Tibial artery (tissue), 4 donors: Measurements from ENCODE around the gene EP300.
A peak's percentile ranks its signal among the peaks of the same experiment; 100 is the strongest.
"Not testable (repeated sequence)": the region's sequence is repeated elsewhere in the genome, so short reads cannot be mapped to it uniquely, and the experiment has no call there.

Experiments used
- DNase-seq, 2 donors: peaks; one replicate each; pipeline ENCODE4 v3.0.0-alpha.2; 2019
- H3K27ac ChIP-seq, 2 donors: fragments of 200-600 bp; sonication (generic) in 1 of 2; 1 replicate in 1 of 2; 2 replicates in 1 of 2; pipeline ENCODE4 v1.5.1; 2018 to 2019; ENCODE audit warnings: mild to moderate bottlenecking in 1 of 2
- H3K27me3 ChIP-seq, 2 donors: fragments of 200-600 bp; sonication (generic) in 1 of 2; one replicate each; pipeline versions ENCODE4 v1.5.1 to v1.6.0; 2016 to 2019
- H3K36me3 ChIP-seq, 3 donors: fragments of 200-600 bp; sonication (generic) in 2 of 3; one replicate each; pipeline ENCODE4 v1.5.1; 2016 to 2019; ENCODE audit warnings: mild to moderate bottlenecking in 2 of 3
- H3K4me1 ChIP-seq, 4 donors: fragments of 200-600 bp; sonication (generic) in 2 of 4; 1 replicate in 3 of 4; 2 replicates in 1 of 4; pipeline ENCODE4 v1.5.1; 2016 to 2019
- H3K4me3 ChIP-seq, 2 donors: fragments of 200-600 bp; sonication (generic) in 1 of 2; 1 replicate in 1 of 2; 2 replicates in 1 of 2; pipeline ENCODE4 v1.5.1; 2018 to 2019; ENCODE audit warnings: mild to moderate bottlenecking in 2 of 2
- H3K9me3 ChIP-seq, 3 donors: fragments of 200-600 bp; sonication (generic) in 1 of 3; one replicate each; pipeline ENCODE4 v1.5.1; 2016 to 2019
- CTCF ChIP-seq, 2 experiments: fragments of 200-600 bp in 1 of 2; fragments of 450-650 bp in 1 of 2; IDR thresholded peaks; one replicate each; pipeline ENCODE4 v1.5.1; 2017 to 2019; ENCODE audit warnings: antibody characterized with exemption in 2 of 2, mild to moderate bottlenecking in 1 of 2, moderate library complexity in 1 of 2
- intact Hi-C: fragments of 100-400 bp; cut with DNase I; formaldehyde crosslinking; loops from one replicate; pipeline ENCODE4 v1.15.0; 2023; ENCODE audit warnings: low total_unique reads

Gene EP300

DNA sequence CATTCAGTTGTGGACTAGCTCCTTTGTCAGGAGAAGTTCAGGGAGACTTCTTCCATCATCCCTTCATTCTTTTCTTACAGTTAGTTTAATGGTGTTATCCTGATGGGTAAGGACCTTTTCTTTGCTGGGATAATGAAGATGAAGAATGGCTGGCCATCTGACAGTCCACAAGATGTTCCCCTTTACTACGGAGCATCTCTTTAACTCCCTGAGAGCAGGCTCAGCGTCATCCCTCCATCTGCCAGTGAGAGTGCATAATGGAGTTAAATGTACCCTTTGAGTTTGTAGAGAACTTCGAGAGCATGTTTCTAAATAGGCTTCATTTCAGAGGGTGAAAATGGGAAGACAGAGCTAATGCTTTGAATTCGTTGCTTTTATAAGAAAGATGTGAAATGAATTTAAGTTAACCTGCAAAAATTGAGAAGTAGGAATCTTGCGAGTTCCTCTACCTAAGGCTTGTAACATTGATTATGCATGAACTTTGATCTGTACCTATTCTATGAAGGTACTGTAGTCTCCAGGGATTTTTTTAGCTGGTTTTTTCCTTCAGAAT is 1.7 kb downstream of the EP300 start:
- Histone ChIP-seq H3K36me3 (no peaks in the 10 kb centered on the region), H3K9me3 (no peaks in the 10 kb centered on the region), H3K4me3 (peak overlapping the region; percentile 99), H3K27me3 (no peaks in the 10 kb centered on the region), H3K4me1 (peaks cover 0 to 58% (median 29%) of the 10 kb centered on the region in 4 donors), H3K27ac (peak overlapping the region; percentile 100)
- TF ChIP-seq CTCF (IDR thresholded peaks at IDR 0.05): no peak
- intact Hi-C loops: loop anchor here (5.0 to 10.0 kb wide), 2 partner anchors 72 to 101 kb away; no protein-coding TSS in a partner anchor
- no peak for DNase-seq

- Histone ChIP-seq H3K27me3 (no peaks in the 10 kb centered on the region), H3K4me1 (peaks cover 0 to 81% (median 39%) of the 10 kb centered on the region in 4 donors), H3K9me3 (no peaks in the 10 kb centered on the region), H3K27ac (no peak overlapping the region), H3K36me3 (peaks cover 0 to 4% (median 0%) of the 10 kb centered on the region in 3 donors), H3K4me3 (no peak overlapping the region)
- TF ChIP-seq CTCF (IDR thresholded peaks at IDR 0.05): no peak
- intact Hi-C loops: loop anchor here (10.0 kb wide), 1 partner anchor 98 kb away; no protein-coding TSS in a partner anchor
- no peak for DNase-seq
Observed at GRCh38 chr22:41096391-41096790, 4.0 kb downstream of the EP300 start.

DNA sequence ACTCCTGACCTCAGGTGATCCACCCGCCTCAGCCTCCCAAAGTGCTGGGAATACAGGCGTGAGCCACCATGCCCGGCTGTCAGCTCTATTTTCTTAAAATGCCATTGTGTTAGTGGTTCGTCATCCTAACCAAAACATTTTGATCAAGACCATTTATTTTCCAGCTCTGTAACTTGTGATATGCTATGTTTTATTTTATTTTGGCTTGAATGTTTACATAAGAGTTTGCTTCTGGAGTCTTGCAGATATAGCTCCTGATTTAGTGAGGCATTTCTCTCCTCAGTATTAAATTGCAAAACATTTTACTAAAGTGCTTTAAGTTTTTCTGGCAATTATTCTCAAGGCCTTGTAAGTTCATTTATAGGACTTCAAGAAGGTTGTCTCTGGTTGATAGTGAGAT is 4.4 kb downstream of the EP300 start:
- intact Hi-C loops: loop anchor here (10.0 kb wide), 1 partner anchor 98 kb away; no protein-coding TSS in a partner anchor
- DNase-seq: no peak
- Histone ChIP-seq H3K4me3 (no peak overlapping the region), H3K9me3 (no peaks in the 10 kb centered on the region), H3K27ac (no peak overlapping the region), H3K36me3 (peaks cover 0 to 4% (median 0%) of the 10 kb centered on the region in 3 donors), H3K27me3 (no peaks in the 10 kb centered on the region), H3K4me1 (peaks cover 0 to 86% (median 40%) of the 10 kb centered on the region in 4 donors)
- TF ChIP-seq CTCF (IDR thresholded peaks at IDR 0.05): no peak

DNA sequence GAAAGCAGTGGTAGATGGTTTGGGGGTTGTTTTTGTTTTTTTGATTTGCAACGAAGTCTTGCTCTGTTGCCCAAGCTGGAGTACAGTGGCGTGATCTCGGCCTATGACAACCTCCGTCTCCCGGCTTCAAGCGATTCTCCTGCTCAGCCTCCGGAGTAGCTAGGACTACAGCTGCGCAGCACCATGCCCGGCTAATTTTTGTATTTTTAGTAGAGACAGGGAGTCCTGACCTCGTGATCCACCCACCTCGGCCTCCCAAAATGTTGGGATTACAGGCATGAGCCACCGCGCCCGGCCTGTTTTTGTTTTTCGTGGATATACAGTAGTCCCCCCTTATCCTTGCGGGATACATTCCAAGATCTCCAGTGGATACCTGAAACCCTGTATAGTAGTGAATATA is 6.6 kb downstream of the EP300 start:
- intact Hi-C loops: loop anchor here (10.0 kb wide), 1 partner anchor 96 kb away; no protein-coding TSS in a partner anchor
- Histone ChIP-seq H3K4me1 (peaks cover 0 to 100% (median 50%) of the 10 kb centered on the region in 4 donors), H3K36me3 (peaks cover 0 to 4% (median 0%) of the 10 kb centered on the region in 3 donors), H3K9me3 (no peaks in the 10 kb centered on the region), H3K27me3 (no peaks in the 10 kb centered on the region), H3K4me3 (no peak overlapping the region), H3K27ac (no peak overlapping the region)
- DNase-seq: no peak
- TF ChIP-seq CTCF (IDR thresholded peaks at IDR 0.05): no peak

GRCh38 chr22:41106122-41106968 is 14.0 kb downstream of the EP300 start:
- intact Hi-C loops: no loop called here
- Histone ChIP-seq H3K36me3 (peaks cover 0 to 20% (median 14%) of the 10 kb centered on the region in 3 donors), H3K4me1 (peaks cover 0 to 51% (median 18%) of the 10 kb centered on the region in 4 donors)

DNA sequence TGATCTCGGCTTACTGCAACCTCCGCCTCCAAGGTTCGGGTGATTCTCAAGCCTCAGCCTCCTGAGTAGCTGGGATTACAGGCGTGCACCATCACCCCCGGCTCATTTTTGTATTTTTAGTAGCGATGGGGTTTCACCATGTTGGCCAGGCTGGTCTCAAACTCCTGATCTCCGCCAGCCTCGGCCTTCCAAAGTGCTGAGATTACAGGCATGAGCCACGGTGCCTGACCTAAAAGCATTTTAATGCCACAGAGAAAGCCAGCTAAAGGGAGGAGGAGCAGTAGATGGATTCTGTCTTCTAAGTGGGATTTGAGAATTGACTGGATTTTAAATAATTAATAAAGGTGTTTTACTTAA is 14.6 kb downstream of the EP300 start:
- DNase-seq, H3K27ac ChIP-seq: not testable (repeated sequence)

More at GRCh38 chr22:41106122-41106968, 14.0 kb downstream of the EP300 start:
- no peaks in the 10 kb centered on the region for H3K27me3 ChIP-seq
- no peak overlapping the region for H3K27ac ChIP-seq
- no peak for DNase-seq
- TF ChIP-seq CTCF (IDR thresholded peaks at IDR 0.05): no peak
- no peak overlapping the region for H3K4me3 ChIP-seq
- H3K9me3 ChIP-seq: no peaks in the 10 kb centered on the region

More for the DNA sequence above, 14.6 kb downstream of the EP300 start:
- Histone ChIP-seq H3K4me1 (peaks cover 0 to 45% (median 16%) of the 10 kb centered on the region in 4 donors), H3K36me3 (peaks cover 0 to 21% (median 14%) of the 10 kb centered on the region in 3 donors)
- H3K4me3 ChIP-seq, H3K27me3 ChIP-seq, H3K9me3 ChIP-seq, intact Hi-C loops: not testable (repeated sequence)
